Small intestine (tissue), 7 donors: ENCODE data around the gene TTC7B. TPM values are rescaled to one million over a fixed set of nuclear protein-coding genes. Genes with fewer than 3 reads are reported as not detected.

Experiments used
- DNase-seq, 2 donors: peaks; one replicate each; pipeline versions ENCODE4 v3.0.0 to v3.0.0-alpha.2; 2013
- FAIRE-seq: peaks from 2 replicates; lab custom pipeline; 2012; peaks lifted over from hg19 to GRCh38; lab: Jason Lieb, UNC
- H3K27ac ChIP-seq, 3 donors: one replicate each; pipeline ENCODE4 v1.5.1; 2013; ENCODE audit warnings: low read length in 2 of 3, mild to moderate bottlenecking in 2 of 3, control low read depth in 1 of 3, inconsistent platforms in 1 of 3, low read depth in 1 of 3, moderate library complexity in 1 of 3
- H3K27me3 ChIP-seq, 3 donors: one replicate each; pipeline ENCODE4 v1.6.1; 2013; ENCODE audit warnings: low read length in 3 of 3, inconsistent platforms in 1 of 3; ENCODE audit not compliant: control insufficient read depth in 3 of 3, insufficient read depth in 3 of 3
- H3K36me3 ChIP-seq, 3 donors: one replicate each; pipeline ENCODE4 v1.6.1; 2013; ENCODE audit warnings: low read length in 3 of 3, inconsistent platforms in 1 of 3, low read depth in 1 of 3, mild to moderate bottlenecking in 1 of 3, moderate library complexity in 1 of 3; ENCODE audit not compliant: control insufficient read depth in 3 of 3, insufficient read depth in 2 of 3
- H3K4me1 ChIP-seq, 3 donors: one replicate each; pipeline ENCODE4 v1.6.1; 2013; ENCODE audit warnings: low read length in 2 of 3, inconsistent platforms in 1 of 3, low read depth in 1 of 3, mild to moderate bottlenecking in 1 of 3, moderate library complexity in 1 of 3; ENCODE audit not compliant: control insufficient read depth in 3 of 3, insufficient read depth in 2 of 3
- H3K4me3 ChIP-seq, 3 donors: one replicate each; pipeline ENCODE4 v1.5.1; 2013; ENCODE audit warnings: low read length in 3 of 3, control low read depth in 1 of 3, inconsistent platforms in 1 of 3, low read depth in 1 of 3, mild to moderate bottlenecking in 1 of 3, moderate library complexity in 1 of 3
- H3K9me3 ChIP-seq, 2 donors: one replicate each; pipeline ENCODE4 v1.6.1; 2013; ENCODE audit warnings: low read depth in 1 of 2, low read length in 1 of 2; ENCODE audit not compliant: control insufficient read depth in 2 of 2, insufficient read depth in 1 of 2
- whole genome bisulfite sequencing, 3 donors: extraction: QIAGEN DNeasy Blood & Tissue Kit; methylation state at CpG; one replicate each; pipeline ENCODE4 v1.1.7; 2013; 5-methylcytosine and 5-hydroxymethylcytosine counted together
- polyA plus RNA-seq, 4 donors: library from polyadenylated mRNA; stranded (reverse) in 3 of 4; unstranded in 1 of 4; fragments of 200-250 nt in 3 of 4; fragments of 120-200 nt in 1 of 4; gene quantifications; one replicate each; pipeline versions ENCODE4 v1.2.1 to v1.2.3, GENCODE V29; 2013
- donor health status: healthy with polysubstance abuse.
- donor health status: control.
- donor health status: control.
- donor health status: Bipolar disorder and iron deficiency.
- donor health status: healthy.

Gene TTC7B
- polyA plus RNA-seq, 4 donors, result 2.9 to 8.8 (median 4.3) TPM

- Histone ChIP-seq H3K9me3 (no peaks in the 10 kb centered on the region), H3K27me3 (no peaks in the 10 kb centered on the region), H3K36me3 (peaks cover 0 to 4% (median 0%) of the 10 kb centered on the region in 3 donors), H3K27ac (no peak overlapping the region), H3K4me3 (no peak overlapping the region), H3K4me1 (no peaks in the 10 kb centered on the region)
- no peak for FAIRE-seq
- 56 to 80% (median 62%) methylated on average over 7 of the region's 7 CpGs for WGBS, 3 donors
- DNase-seq, result peak in 1 of 2 donors; percentile 18
Observed at GRCh38 chr14:90661866-90662265, 154.4 kb downstream of the TTC7B start.

- WGBS, 3 donors, result 19 to 61% (median 39%) methylated on average over 17 of the region's 17 CpGs
- Histone ChIP-seq H3K27me3 (no peaks in the 10 kb centered on the region), H3K36me3 (peaks cover 0 to 5% (median 0%) of the 10 kb centered on the region in 3 donors), H3K9me3 (no peaks in the 10 kb centered on the region), H3K27ac (peak overlapping the region in 1 of 3 donors; percentile 68), H3K4me3 (peak overlapping the region in 1 of 3 donors; percentile 1), H3K4me1 (no peaks in the 10 kb centered on the region)
- DNase-seq (peak; percentile 51 to 95), FAIRE-seq (no peak)
Observed at GRCh38 chr14:90660865-90661570, 155.2 kb downstream of the TTC7B start.

- Histone ChIP-seq H3K4me1 (no peaks in the 10 kb centered on the region), H3K4me3 (no peak overlapping the region), H3K36me3 (peaks cover 0 to 5% (median 0%) of the 10 kb centered on the region in 3 donors), H3K9me3 (no peaks in the 10 kb centered on the region), H3K27ac (no peak overlapping the region), H3K27me3 (no peaks in the 10 kb centered on the region)
- FAIRE-seq (no peak), DNase-seq (no peak)
- WGBS, 3 donors, result 60 to 67% (median 63%) methylated on average over 2 of the region's 2 CpGs
Observed at GRCh38 chr14:90659156-90659555, 157.1 kb downstream of the TTC7B start.

- Histone ChIP-seq H3K4me1 (no peaks in the 10 kb centered on the region), H3K4me3 (no peak overlapping the region), H3K27ac (no peak overlapping the region), H3K9me3 (no peaks in the 10 kb centered on the region), H3K36me3 (peaks cover 0 to 5% (median 0%) of the 10 kb centered on the region in 3 donors), H3K27me3 (no peaks in the 10 kb centered on the region)
- 58 to 63% (median 62%) methylated on average over 8 of the region's 8 CpGs for WGBS, 3 donors
- FAIRE-seq (no peak), DNase-seq (peak in 1 of 2 donors; percentile 8)
Observed at GRCh38 chr14:90658541-90658967, 157.7 kb downstream of the TTC7B start.

- FAIRE-seq (no peak), DNase-seq (no peak)
Observed at GRCh38 chr14:90656973-90657372, 159.3 kb downstream of the TTC7B start.

GRCh38 chr14:90655829-90656228 is 160.4 kb downstream of the TTC7B start:
- whole genome bisulfite sequencing, 3 donors, result 83 to 89% (median 84%) methylated on average over 4 of the region's 4 CpGs
- H3K27ac ChIP-seq, result no peak overlapping the region
- H3K27me3 ChIP-seq, result no peaks in the 10 kb centered on the region
- FAIRE-seq, result no peak
- DNase-seq, result no peak
- H3K9me3 ChIP-seq, result no peaks in the 10 kb centered on the region
- H3K36me3 ChIP-seq, result peaks cover 0 to 9% (median 0%) of the 10 kb centered on the region in 3 donors
- no peaks in the 10 kb centered on the region for H3K4me1 ChIP-seq
- no peak overlapping the region for H3K4me3 ChIP-seq

More at GRCh38 chr14:90656973-90657372, 159.3 kb downstream of the TTC7B start:
- no peaks in the 10 kb centered on the region for H3K4me1 ChIP-seq
- H3K27me3 ChIP-seq, result no peaks in the 10 kb centered on the region
- H3K27ac ChIP-seq, result no peak overlapping the region
- WGBS, 3 donors, result 86 to 90% (median 88%) methylated on average over 12 of the region's 12 CpGs
- no peak overlapping the region for H3K4me3 ChIP-seq
- H3K36me3 ChIP-seq, result peaks cover 0 to 9% (median 0%) of the 10 kb centered on the region in 3 donors
- no peaks in the 10 kb centered on the region for H3K9me3 ChIP-seq

GRCh38 chr14:90654831-90655276 is 161.4 kb downstream of the TTC7B start:
- Histone ChIP-seq H3K27ac (no peak overlapping the region), H3K36me3 (peaks cover 0 to 9% (median 0%) of the 10 kb centered on the region in 3 donors), H3K9me3 (no peaks in the 10 kb centered on the region), H3K4me1 (no peaks in the 10 kb centered on the region), H3K4me3 (no peak overlapping the region), H3K27me3 (no peaks in the 10 kb centered on the region)
- no peak for DNase-seq
- 65 to 75% (median 73%) methylated on average over 8 of the region's 8 CpGs for WGBS, 3 donors
- FAIRE-seq, result no peak

- 86 to 93% (median 89%) methylated on average over 6 of the region's 6 CpGs for WGBS, 3 donors
- Histone ChIP-seq H3K36me3 (peaks cover 0 to 9% (median 0%) of the 10 kb centered on the region in 3 donors), H3K27me3 (no peaks in the 10 kb centered on the region), H3K4me1 (no peaks in the 10 kb centered on the region), H3K9me3 (no peaks in the 10 kb centered on the region), H3K4me3 (no peak overlapping the region), H3K27ac (no peak overlapping the region)
- no peak for FAIRE-seq
- DNase-seq, result no peak
Observed at GRCh38 chr14:90652626-90653025, 163.6 kb downstream of the TTC7B start.
